Ishikawa (cell line): ENCODE measurements around the gene AQP12B.

Source experiments
- CEBPB ChIP-seq: IDR thresholded peaks from 2 replicates; pipeline ENCODE4 v1.6.1; 2012
- CREB1 ChIP-seq: IDR thresholded peaks from 2 replicates; pipeline ENCODE4 v1.6.1; 2012; ENCODE audit warnings: low read depth
- EGR1 ChIP-seq: IDR thresholded peaks from 2 replicates; pipeline ENCODE4 v1.6.1; 2012
- EP300 ChIP-seq: IDR thresholded peaks from 2 replicates; pipeline ENCODE4 v1.6.1; 2012; ENCODE audit warnings: borderline replicate concordance
- FOXM1 ChIP-seq: IDR thresholded peaks from 2 replicates; pipeline ENCODE4 v1.6.1; 2012; ENCODE audit warnings: low read depth, borderline replicate concordance
- NFIC ChIP-seq: IDR thresholded peaks from 2 replicates; pipeline ENCODE4 v1.6.1; 2012
- RAD21 ChIP-seq: IDR thresholded peaks from 2 replicates; pipeline ENCODE4 v1.6.1; 2012; ENCODE audit warnings: low read depth
- TAF1 ChIP-seq: IDR thresholded peaks from 2 replicates; pipeline ENCODE4 v1.6.1; 2012; ENCODE audit warnings: low read depth, mild to moderate bottlenecking
- TCF12 ChIP-seq: IDR thresholded peaks from 2 replicates; pipeline ENCODE4 v1.6.1; 2012; ENCODE audit warnings: low read depth
- TEAD4 ChIP-seq: IDR thresholded peaks from 2 replicates; pipeline ENCODE4 v1.6.1; 2012
- YY1 ChIP-seq: IDR thresholded peaks from 2 replicates; pipeline ENCODE4 v1.6.1; 2012; ENCODE audit warnings: low read depth
- ZBTB7A ChIP-seq: IDR thresholded peaks from 2 replicates; pipeline ENCODE4 v1.6.1; 2012; ENCODE audit warnings: low read depth
- TF ChIP-seq, protein P1 (sequence below): IDR thresholded peaks from 2 replicates; pipeline ENCODE4 v1.6.1; 2012; ENCODE audit warnings: low read depth, mild to moderate bottlenecking
- TF ChIP-seq, protein P2 (sequence below): IDR thresholded peaks from 2 replicates; pipeline ENCODE4 v1.6.1; 2012
- TF ChIP-seq, protein P3 (sequence below): IDR thresholded peaks from 2 replicates; pipeline ENCODE4 v1.6.1; 2012

AQP12B gene

DNA sequence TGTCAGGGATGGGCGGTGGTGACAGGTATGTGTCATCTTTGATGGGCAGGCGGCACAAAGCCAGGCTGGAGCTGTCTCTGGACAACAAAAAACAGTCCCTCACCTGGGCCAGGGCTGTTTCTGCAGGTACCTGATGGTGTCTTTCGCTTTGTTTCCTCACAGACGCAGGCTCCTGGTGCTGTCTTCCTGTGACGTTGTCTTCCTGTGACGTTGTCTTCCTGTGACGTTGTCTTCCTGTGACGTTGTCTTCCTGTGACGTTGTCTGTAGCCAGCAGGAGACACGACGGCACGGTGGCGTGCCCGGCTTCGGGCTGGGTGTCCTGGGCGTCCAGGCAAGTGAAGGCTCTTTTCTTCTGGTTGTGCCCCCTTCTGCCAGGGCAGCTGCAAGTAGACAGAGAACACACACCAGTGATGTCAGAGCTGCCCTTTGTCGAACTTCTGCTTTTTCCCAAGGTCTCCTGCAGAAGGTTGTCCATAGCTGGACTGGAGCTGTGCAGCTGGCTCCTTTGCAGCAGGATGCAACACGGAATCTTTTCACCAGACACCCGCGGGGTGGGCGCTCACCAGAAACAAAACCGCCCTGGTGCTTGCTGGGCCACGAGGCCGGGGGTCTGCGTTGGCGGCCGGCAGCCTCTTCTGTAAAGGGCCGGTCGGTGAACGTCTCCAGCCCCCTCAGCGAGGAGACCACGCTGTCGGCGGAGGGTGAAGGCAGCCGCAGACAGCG, 36.3 kb downstream of the AQP12B start:
- TF ChIP-seq CREB1 (peak; percentile 24; the same call in 1 of the 2 replicates), ZBTB7A (no peak)

DNA sequence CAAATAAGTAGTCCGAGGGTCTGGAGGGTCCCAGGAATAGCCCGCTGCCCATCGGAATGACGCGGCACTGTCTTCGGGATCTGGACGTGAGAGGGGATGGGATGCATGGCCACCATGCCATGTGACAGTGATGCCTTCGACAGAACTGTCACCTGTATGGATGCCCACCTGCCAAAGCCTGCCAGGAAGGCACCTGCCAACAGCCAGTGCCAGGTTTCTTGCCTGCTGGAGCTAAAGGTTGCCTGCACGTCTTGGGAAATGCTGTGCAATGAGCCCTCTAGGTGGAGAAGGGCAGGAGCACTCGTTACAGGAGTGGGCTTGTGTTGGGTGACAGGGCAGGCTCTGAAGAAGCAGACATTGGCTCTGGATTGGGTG, 36.9 kb downstream of the AQP12B start:
- TF ChIP-seq CEBPB = no peak
- TF ChIP-seq, protein P1, sequence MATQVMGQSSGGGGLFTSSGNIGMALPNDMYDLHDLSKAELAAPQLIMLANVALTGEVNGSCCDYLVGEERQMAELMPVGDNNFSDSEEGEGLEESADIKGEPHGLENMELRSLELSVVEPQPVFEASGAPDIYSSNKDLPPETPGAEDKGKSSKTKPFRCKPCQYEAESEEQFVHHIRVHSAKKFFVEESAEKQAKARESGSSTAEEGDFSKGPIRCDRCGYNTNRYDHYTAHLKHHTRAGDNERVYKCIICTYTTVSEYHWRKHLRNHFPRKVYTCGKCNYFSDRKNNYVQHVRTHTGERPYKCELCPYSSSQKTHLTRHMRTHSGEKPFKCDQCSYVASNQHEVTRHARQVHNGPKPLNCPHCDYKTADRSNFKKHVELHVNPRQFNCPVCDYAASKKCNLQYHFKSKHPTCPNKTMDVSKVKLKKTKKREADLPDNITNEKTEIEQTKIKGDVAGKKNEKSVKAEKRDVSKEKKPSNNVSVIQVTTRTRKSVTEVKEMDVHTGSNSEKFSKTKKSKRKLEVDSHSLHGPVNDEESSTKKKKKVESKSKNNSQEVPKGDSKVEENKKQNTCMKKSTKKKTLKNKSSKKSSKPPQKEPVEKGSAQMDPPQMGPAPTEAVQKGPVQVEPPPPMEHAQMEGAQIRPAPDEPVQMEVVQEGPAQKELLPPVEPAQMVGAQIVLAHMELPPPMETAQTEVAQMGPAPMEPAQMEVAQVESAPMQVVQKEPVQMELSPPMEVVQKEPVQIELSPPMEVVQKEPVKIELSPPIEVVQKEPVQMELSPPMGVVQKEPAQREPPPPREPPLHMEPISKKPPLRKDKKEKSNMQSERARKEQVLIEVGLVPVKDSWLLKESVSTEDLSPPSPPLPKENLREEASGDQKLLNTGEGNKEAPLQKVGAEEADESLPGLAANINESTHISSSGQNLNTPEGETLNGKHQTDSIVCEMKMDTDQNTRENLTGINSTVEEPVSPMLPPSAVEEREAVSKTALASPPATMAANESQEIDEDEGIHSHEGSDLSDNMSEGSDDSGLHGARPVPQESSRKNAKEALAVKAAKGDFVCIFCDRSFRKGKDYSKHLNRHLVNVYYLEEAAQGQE = no peak

DNA sequence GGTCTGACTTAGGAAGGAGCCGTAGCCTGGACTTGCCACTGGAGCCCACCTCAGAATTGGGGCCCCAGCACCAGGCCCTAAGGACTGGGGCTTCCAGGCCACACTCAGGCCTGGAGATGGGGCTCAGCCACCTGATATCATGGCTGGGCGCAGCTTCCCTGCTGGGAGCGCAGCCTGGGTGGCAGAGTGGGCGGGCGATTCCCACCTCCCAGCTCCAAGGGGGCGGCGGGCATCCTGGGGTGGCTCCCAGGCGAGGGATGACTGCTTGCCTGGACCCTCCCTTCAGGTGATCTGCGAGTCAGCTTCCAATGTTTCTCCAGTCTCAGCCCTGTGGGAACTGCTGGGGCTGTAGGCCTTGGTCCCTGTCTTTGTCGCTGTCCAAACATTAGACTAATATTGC, 37.3 kb downstream of the AQP12B start:
- TF ChIP-seq TAF1 (no peak), CEBPB (no peak), CREB1 (no peak), TEAD4 (no peak), RAD21 (no peak), YY1 (no peak), FOXM1 (no peak), ZBTB7A (no peak), TCF12 (no peak), EGR1 (no peak), NFIC (no peak), EP300 (no peak)
- TF ChIP-seq, protein P1 = no peak
- TF ChIP-seq, protein P2, sequence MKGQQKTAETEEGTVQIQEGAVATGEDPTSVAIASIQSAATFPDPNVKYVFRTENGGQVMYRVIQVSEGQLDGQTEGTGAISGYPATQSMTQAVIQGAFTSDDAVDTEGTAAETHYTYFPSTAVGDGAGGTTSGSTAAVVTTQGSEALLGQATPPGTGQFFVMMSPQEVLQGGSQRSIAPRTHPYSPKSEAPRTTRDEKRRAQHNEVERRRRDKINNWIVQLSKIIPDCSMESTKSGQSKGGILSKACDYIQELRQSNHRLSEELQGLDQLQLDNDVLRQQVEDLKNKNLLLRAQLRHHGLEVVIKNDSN = no peak
- TF ChIP-seq, protein P3, sequence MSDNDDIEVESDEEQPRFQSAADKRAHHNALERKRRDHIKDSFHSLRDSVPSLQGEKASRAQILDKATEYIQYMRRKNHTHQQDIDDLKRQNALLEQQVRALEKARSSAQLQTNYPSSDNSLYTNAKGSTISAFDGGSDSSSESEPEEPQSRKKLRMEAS = no peak

DNA sequence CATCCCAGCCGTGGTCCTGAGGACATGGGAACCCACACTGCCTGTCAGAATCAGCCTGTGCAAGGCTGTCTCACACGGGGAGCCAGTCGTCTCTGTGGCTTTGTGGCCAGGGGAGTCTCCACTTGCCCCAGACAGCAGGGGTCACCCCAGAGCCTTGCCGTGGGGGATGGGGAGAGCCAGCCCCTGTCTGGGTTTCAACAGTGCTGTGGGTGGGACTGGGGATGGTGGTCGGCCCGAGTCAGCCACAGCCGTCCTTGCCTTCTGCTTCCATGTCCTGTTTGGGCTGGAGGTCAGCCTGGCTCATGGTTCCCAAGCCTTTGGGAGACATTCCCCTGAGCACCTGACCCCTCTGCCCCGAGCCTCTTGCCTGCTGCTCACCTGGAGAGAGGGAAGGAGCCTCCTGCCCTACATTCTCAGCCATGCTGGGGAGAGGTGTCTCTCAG, 37.8 kb downstream of the AQP12B start:
- TF ChIP-seq TEAD4 = no peak
- no peak for TF ChIP-seq CEBPB
- no peak for TF ChIP-seq NFIC
- TF ChIP-seq, protein P1 = no peak
- TF ChIP-seq CREB1 = no peak
- no peak for TF ChIP-seq EGR1

DNA sequence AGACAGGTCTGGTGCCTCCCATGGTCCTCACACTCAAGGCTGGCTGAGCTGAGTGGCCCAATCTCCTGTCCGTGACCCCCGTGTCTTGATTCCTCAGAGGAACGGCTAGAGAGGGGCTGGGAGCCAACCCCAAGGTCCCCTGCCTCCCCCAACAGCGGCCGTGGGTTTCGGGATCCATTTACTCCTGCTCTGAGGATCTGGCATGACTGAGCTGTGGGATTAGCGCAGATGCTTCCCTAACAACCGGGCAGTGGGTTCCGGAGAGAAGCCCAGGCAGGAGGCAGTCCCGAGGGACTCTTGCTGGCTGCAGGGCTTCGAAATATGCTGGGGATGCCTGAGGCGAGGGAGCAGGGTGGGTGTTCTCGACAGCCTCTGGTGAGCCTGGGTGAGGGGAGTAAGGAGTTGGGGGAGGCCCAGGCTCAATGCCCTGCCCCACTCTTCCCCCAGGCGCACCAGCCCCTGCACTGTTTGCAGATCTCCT, 38.5 kb downstream of the AQP12B start:
- TF ChIP-seq NFIC (no peak), TCF12 (no peak), YY1 (no peak), CEBPB (no peak), EGR1 (no peak), ZBTB7A (no peak), TAF1 (no peak), TEAD4 (no peak), EP300 (no peak), FOXM1 (no peak), RAD21 (no peak)
- TF ChIP-seq, protein P2 = no peak
- TF ChIP-seq, protein P1 = no peak
- TF ChIP-seq, protein P3 = no peak
